ENCODE measurements around the gene SMG9. TPM values are rescaled to one million over a fixed set of nuclear protein-coding genes. Genes with fewer than 3 reads are reported as not detected.

Gene SMG9
- polyA plus RNA-seq, 1 of the 3 experiments (the other 2 are of a cell fraction): 24.3 TPM

DNA sequence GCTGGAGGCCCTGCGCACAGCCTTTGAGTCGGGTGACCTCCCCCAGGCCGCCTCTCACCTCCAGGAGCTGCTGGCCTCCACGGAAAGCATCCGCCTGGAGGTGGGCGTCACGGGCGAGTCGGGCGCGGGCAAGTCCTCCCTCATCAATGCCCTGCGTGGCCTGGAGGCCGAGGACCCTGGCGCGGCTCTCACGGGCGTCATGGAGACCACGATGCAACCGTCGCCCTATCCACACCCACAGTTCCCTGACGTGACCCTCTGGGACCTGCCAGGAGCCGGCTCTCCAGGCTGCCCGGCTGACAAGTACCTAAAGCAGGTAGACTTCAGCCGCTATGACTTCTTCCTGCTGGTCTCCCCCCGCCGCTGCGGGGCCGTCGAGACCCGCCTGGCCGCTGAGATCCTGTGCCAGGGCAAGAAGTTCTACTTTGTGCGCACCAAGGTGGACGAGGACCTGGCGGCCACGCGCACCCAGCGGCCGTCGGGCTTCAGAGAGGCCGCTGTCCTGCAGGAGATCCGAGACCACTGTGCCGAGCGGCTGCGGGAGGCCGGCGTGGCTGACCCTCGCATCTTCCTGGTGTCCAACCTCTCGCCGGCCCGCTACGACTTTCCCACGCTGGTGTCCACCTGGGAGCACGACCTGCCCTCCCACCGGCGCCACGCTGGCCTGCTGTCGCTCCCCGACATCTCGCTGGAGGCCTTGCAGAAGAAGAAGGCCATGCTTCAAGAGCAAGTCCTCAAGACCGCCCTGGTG, 36.0 kb downstream of the SMG9 start:
- ChIA-PET CTCF (interaction anchor here (0.8 to 1.2 kb wide), 2 partner anchors 36 to 66 kb away, joined by 3 read pairs; partner anchors contain the start of gene SMG9), POLR2A (no interaction called here)
- H3K27ac ChIP-seq (ENCODE audit: low read depth in 2 of 2, low read length in 1 of 2): no peak overlapping the region
- H3K9ac ChIP-seq: no peak overlapping the region
- no peaks in the 10 kb centered on the region for H3K9me3 ChIP-seq
- no peaks in the 10 kb centered on the region for H3K36me3 ChIP-seq (replicated peaks in 1 of 2; ENCODE audit: control insufficient read depth in 1 of 2, insufficient read depth in 2 of 2, low read length in 1 of 2)
- TF ChIP-seq MEF2A (IDR thresholded peaks at IDR 0.05; ENCODE audit: borderline replicate concordance, low read depth) (no peak), GABPA (IDR thresholded peaks at IDR 0.05; ENCODE audit: low read depth) (no peak), SMC3 (IDR thresholded peaks at IDR 0.05; ENCODE audit: low read depth, low read length) (no peak), RFX5 (IDR thresholded peaks at IDR 0.05; ENCODE audit: low read length) (no peak), ELF1 (IDR thresholded peaks at IDR 0.05) (no peak), TEAD4 (IDR thresholded peaks at IDR 0.05; ENCODE audit: borderline replicate concordance, insufficient read depth) (no peak), TAF1 (IDR thresholded peaks at IDR 0.05; ENCODE audit: borderline replicate concordance, low read depth, low read length) (no peak), FOXM1 (IDR thresholded peaks at IDR 0.05; ENCODE audit: low read depth) (no peak), EZH2phosphoT487 (IDR thresholded peaks at IDR 0.05; ENCODE audit: borderline replicate concordance, low read depth) (no peak), GATA2 (CRISPR knock-in tag; IDR thresholded peaks at IDR 0.05) (no peak), FOSL2 (IDR thresholded peaks at IDR 0.05; ENCODE audit: borderline replicate concordance, low read depth) (no peak)
- TF ChIP-seq, protein P1, sequence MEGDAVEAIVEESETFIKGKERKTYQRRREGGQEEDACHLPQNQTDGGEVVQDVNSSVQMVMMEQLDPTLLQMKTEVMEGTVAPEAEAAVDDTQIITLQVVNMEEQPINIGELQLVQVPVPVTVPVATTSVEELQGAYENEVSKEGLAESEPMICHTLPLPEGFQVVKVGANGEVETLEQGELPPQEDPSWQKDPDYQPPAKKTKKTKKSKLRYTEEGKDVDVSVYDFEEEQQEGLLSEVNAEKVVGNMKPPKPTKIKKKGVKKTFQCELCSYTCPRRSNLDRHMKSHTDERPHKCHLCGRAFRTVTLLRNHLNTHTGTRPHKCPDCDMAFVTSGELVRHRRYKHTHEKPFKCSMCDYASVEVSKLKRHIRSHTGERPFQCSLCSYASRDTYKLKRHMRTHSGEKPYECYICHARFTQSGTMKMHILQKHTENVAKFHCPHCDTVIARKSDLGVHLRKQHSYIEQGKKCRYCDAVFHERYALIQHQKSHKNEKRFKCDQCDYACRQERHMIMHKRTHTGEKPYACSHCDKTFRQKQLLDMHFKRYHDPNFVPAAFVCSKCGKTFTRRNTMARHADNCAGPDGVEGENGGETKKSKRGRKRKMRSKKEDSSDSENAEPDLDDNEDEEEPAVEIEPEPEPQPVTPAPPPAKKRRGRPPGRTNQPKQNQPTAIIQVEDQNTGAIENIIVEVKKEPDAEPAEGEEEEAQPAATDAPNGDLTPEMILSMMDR (IDR thresholded peaks at IDR 0.05): no peak
- TF ChIP-seq, protein P2, sequence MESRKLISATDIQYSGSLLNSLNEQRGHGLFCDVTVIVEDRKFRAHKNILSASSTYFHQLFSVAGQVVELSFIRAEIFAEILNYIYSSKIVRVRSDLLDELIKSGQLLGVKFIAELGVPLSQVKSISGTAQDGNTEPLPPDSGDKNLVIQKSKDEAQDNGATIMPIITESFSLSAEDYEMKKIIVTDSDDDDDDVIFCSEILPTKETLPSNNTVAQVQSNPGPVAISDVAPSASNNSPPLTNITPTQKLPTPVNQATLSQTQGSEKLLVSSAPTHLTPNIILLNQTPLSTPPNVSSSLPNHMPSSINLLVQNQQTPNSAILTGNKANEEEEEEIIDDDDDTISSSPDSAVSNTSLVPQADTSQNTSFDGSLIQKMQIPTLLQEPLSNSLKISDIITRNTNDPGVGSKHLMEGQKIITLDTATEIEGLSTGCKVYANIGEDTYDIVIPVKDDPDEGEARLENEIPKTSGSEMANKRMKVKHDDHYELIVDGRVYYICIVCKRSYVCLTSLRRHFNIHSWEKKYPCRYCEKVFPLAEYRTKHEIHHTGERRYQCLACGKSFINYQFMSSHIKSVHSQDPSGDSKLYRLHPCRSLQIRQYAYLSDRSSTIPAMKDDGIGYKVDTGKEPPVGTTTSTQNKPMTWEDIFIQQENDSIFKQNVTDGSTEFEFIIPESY (IDR thresholded peaks at IDR 0.05; ENCODE audit: borderline replicate concordance, low read depth): no peak
- TF ChIP-seq, protein P3, sequence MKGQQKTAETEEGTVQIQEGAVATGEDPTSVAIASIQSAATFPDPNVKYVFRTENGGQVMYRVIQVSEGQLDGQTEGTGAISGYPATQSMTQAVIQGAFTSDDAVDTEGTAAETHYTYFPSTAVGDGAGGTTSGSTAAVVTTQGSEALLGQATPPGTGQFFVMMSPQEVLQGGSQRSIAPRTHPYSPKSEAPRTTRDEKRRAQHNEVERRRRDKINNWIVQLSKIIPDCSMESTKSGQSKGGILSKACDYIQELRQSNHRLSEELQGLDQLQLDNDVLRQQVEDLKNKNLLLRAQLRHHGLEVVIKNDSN (IDR thresholded peaks at IDR 0.05; ENCODE audit: borderline replicate concordance, low read depth): no peak
- TF ChIP-seq, protein P4, sequence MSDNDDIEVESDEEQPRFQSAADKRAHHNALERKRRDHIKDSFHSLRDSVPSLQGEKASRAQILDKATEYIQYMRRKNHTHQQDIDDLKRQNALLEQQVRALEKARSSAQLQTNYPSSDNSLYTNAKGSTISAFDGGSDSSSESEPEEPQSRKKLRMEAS (IDR thresholded peaks at IDR 0.05; ENCODE audit: low read depth): no peak
- H3K4me2 ChIP-seq: no peak overlapping the region
- DNase-seq: no peak
- 81% methylated on average over 10 of the region's 60 CpGs for WGBS (ENCODE audit: low lambda C conversion rate)
- H4K20me1 ChIP-seq (ENCODE audit: insufficient read depth): no peaks in the 10 kb centered on the region
- H3K4me3 ChIP-seq (ENCODE audit: low read depth in 2 of 2, low read length in 1 of 2): no peak overlapping the region
- H3F3A ChIP-seq (replicated peaks; ENCODE audit: insufficient read depth): no peaks in the 10 kb centered on the region
- no peaks in the 10 kb centered on the region for H3K27me3 ChIP-seq (ENCODE audit: insufficient read depth)
- no peaks in the 10 kb centered on the region for H3K79me2 ChIP-seq (ENCODE audit: insufficient read depth)
- H3K9me2 ChIP-seq: no peaks in the 10 kb centered on the region
- H3K4me1 ChIP-seq (ENCODE audit: control insufficient read depth in 1 of 2, insufficient read depth in 2 of 2, low read depth in 1 of 2, low read length in 1 of 2): no peaks in the 10 kb centered on the region
- no peak overlapping the region for H2AFZ ChIP-seq (ENCODE audit: low read depth)

Measured in SK-N-SH (cell line).